WTC11 (cell line): ENCODE data around the gene ARRDC1. TPM values are rescaled to one million over a fixed set of nuclear protein-coding genes. Genes with fewer than 3 reads are reported as not detected.
"Not testable (repeated sequence)": the region's sequence is repeated elsewhere in the genome, so short reads cannot be mapped to it uniquely, and the experiment has no call there.

Experiments
- ATAC-seq: fragments of 200-7000 bp; cut with Tn5 transposase; 2 replicates; pipeline ENCODE4 v1.10.0; 2021; ENCODE audit warnings: mild to moderate bottlenecking, moderate library complexity
- CTCF ChIA-PET: fragments of 300-600 bp; sonication (Branson Sonifier 250); formaldehyde crosslinking; loops from one replicate; lab custom pipeline; 2021; ENCODE audit warnings: antibody characterized with exemption; lab: Charles Lee
- POLR2A ChIA-PET: fragments of 350-600 bp; sonication (Branson Sonifier 250); formaldehyde crosslinking; loops from one replicate; lab custom pipeline; 2021; ENCODE audit warnings: antibody characterized with exemption; lab: Charles Lee
- DNase-seq: peaks from one replicate; pipeline ENCODE4 v3.0.0; 2021; ENCODE audit warnings: low spot score
- H3K27ac Mint-ChIP-seq: 2 replicates; pipeline ENCODE4 v1.8.0; 2021; ENCODE audit warnings: mixed read lengths
- H3K27me3 Mint-ChIP-seq: 2 replicates; pipeline ENCODE4 v1.8.0; 2021; ENCODE audit warnings: low read depth, mild to moderate bottlenecking, moderate library complexity, mixed read lengths
- H3K36me3 Mint-ChIP-seq: 2 replicates; pipeline ENCODE4 v1.8.0; 2021; ENCODE audit warnings: mixed read lengths
- H3K4me1 Mint-ChIP-seq: 2 replicates; pipeline ENCODE4 v1.8.0; 2022; ENCODE audit warnings: mixed read lengths
- H3K4me3 Mint-ChIP-seq: 2 replicates; pipeline ENCODE4 v1.8.0; 2021; ENCODE audit warnings: mild to moderate bottlenecking, moderate library complexity, mixed read lengths
- H3K9me3 Mint-ChIP-seq: 2 replicates; pipeline ENCODE4 v1.8.0; 2021; ENCODE audit warnings: mixed read lengths
- ATF1 ChIP-seq: sonication (generic); formaldehyde crosslinking; IDR thresholded peaks from 2 replicates; pipeline ENCODE4 v1.8.1; 2023; ENCODE audit warnings: mild to moderate bottlenecking, moderate library complexity, missing genetic modification reagents
- CREB1 ChIP-seq: sonication (generic); formaldehyde crosslinking; IDR thresholded peaks from 2 replicates; pipeline ENCODE4 v1.8.0; 2023; ENCODE audit warnings: mild to moderate bottlenecking, missing genetic modification reagents
- E2F1 ChIP-seq: sonication (generic); formaldehyde crosslinking; IDR thresholded peaks from 2 replicates; pipeline ENCODE4 v1.8.0; 2022; ENCODE audit warnings: mild to moderate bottlenecking, missing genetic modification reagents
- E2F4 ChIP-seq: sonication (generic); formaldehyde crosslinking; IDR thresholded peaks from 2 replicates; pipeline ENCODE4 v1.8.1; 2022; ENCODE audit warnings: low read depth, mild to moderate bottlenecking, moderate library complexity, missing genetic modification reagents, borderline replicate concordance
- ERG ChIP-seq: fragments of 250-450 bp; sonication (Bioruptor Pico); IDR thresholded peaks from 2 replicates; pipeline ENCODE4 v1.8.0; 2021; ENCODE audit warnings: mild to moderate bottlenecking
- ESRRA ChIP-seq: sonication (generic); formaldehyde crosslinking; IDR thresholded peaks from 2 replicates; pipeline ENCODE4 v1.8.1; 2022; ENCODE audit warnings: mild to moderate bottlenecking, missing genetic modification reagents, borderline replicate concordance
- ETV6 ChIP-seq: sonication (generic); formaldehyde crosslinking; IDR thresholded peaks from 2 replicates; pipeline ENCODE4 v1.8.1; 2022; ENCODE audit warnings: mild to moderate bottlenecking, missing genetic modification reagents
- FOXP1 ChIP-seq: sonication (generic); formaldehyde crosslinking; IDR thresholded peaks from 2 replicates; pipeline ENCODE4 v1.8.0; 2022; ENCODE audit warnings: missing genetic modification reagents, mild to moderate bottlenecking, moderate library complexity, borderline replicate concordance
- FOXP4 ChIP-seq: sonication (generic); formaldehyde crosslinking; IDR thresholded peaks from 2 replicates; pipeline ENCODE4 v1.8.0; 2022; ENCODE audit warnings: mild to moderate bottlenecking, missing genetic modification reagents
- MAX ChIP-seq: sonication (generic); formaldehyde crosslinking; IDR thresholded peaks from 2 replicates; pipeline ENCODE4 v1.8.0; 2022; ENCODE audit warnings: mild to moderate bottlenecking, missing genetic modification reagents
- MLX ChIP-seq: sonication (generic); formaldehyde crosslinking; IDR thresholded peaks from 2 replicates; pipeline ENCODE4 v1.8.1; 2023; ENCODE audit warnings: mild to moderate bottlenecking, missing genetic modification reagents, moderate library complexity
- MXD4 ChIP-seq: fragments of 250-450 bp; sonication (Bioruptor Pico); IDR thresholded peaks from 2 replicates; pipeline ENCODE4 v1.8.0; 2021; ENCODE audit warnings: mild to moderate bottlenecking, moderate library complexity, borderline replicate concordance
- NR1H2 ChIP-seq: sonication (generic); formaldehyde crosslinking; IDR thresholded peaks from 2 replicates; pipeline ENCODE4 v1.9.0; 2021; ENCODE audit warnings: mild to moderate bottlenecking, moderate library complexity, missing genetic modification reagents
- OVOL2 ChIP-seq: fragments of 250-450 bp; sonication (Bioruptor Pico); IDR thresholded peaks from 2 replicates; pipeline ENCODE4 v1.9.0; 2021; ENCODE audit warnings: mild to moderate bottlenecking, borderline replicate concordance
- RELA ChIP-seq: sonication (generic); formaldehyde crosslinking; IDR thresholded peaks from 2 replicates; pipeline ENCODE4 v1.8.1; 2022; ENCODE audit warnings: missing genetic modification reagents, mild to moderate bottlenecking, borderline replicate concordance
- RORB ChIP-seq: fragments of 250-450 bp; sonication (Bioruptor Pico); IDR thresholded peaks from 2 replicates; pipeline ENCODE4 v1.9.0; 2021; ENCODE audit warnings: mild to moderate bottlenecking
- SMAD4 ChIP-seq: sonication (generic); formaldehyde crosslinking; IDR thresholded peaks from 2 replicates; pipeline ENCODE4 v1.8.0; 2022; ENCODE audit warnings: mild to moderate bottlenecking, missing genetic modification reagents
- SOX15 ChIP-seq: fragments of 250-450 bp; sonication (Bioruptor Pico); IDR thresholded peaks from 2 replicates; pipeline ENCODE4 v1.9.0; 2021; ENCODE audit warnings: mild to moderate bottlenecking
- SP1 ChIP-seq: sonication (generic); formaldehyde crosslinking; conservative IDR thresholded peaks from 2 replicates; pipeline ENCODE4 v1.8.1; 2022; ENCODE audit warnings: missing genetic modification reagents
- TEAD4 ChIP-seq: sonication (generic); formaldehyde crosslinking; IDR thresholded peaks from 2 replicates; pipeline ENCODE4 v1.8.0; 2022; ENCODE audit warnings: mild to moderate bottlenecking, missing genetic modification reagents
- ZBTB21 ChIP-seq: sonication (generic); formaldehyde crosslinking; IDR thresholded peaks from 2 replicates; pipeline ENCODE4 v1.8.1; 2023; ENCODE audit warnings: mild to moderate bottlenecking, missing genetic modification reagents, borderline replicate concordance
- ZMAT4 ChIP-seq: fragments of 250-450 bp; sonication (Bioruptor Pico); IDR thresholded peaks from 2 replicates; pipeline ENCODE4 v1.9.0; 2021; ENCODE audit warnings: mild to moderate bottlenecking
- ZNF396 ChIP-seq: fragments of 250-450 bp; sonication (Bioruptor Pico); IDR thresholded peaks from 2 replicates; pipeline ENCODE4 v1.8.0; 2021; ENCODE audit warnings: mild to moderate bottlenecking, moderate library complexity, borderline replicate concordance
- ZNF416 ChIP-seq: fragments of 250-450 bp; sonication (Bioruptor Pico); IDR thresholded peaks from 2 replicates; pipeline ENCODE4 v1.9.0; 2021; ENCODE audit warnings: mild to moderate bottlenecking, inconsistent platforms
- total RNA-seq: library from RNA; stranded (reverse); gene quantifications from 3 replicates; pipeline ENCODE4 v1.2.3, GENCODE V29; 2021

The ARRDC1 gene
- total RNA-seq, 1 experiment from 2014 or later: 41.3 TPM

- H3K9me3 Mint-ChIP-seq, H3K4me1 Mint-ChIP-seq, H3K36me3 Mint-ChIP-seq, H3K4me3 Mint-ChIP-seq, H3K27ac Mint-ChIP-seq, POLR2A ChIA-PET, ATAC-seq, DNase-seq, H3K27me3 Mint-ChIP-seq: not testable (repeated sequence)
- CTCF ChIA-PET: interaction anchor here (0.6 to 0.7 kb wide), 2 partner anchors 9 to 71 kb away, joined by 3 to 4 read pairs; partner anchors contain the start of gene ARRDC1
These were observed 8.9 kb upstream of the ARRDC1 start for GRCh38 chr9:137596577-137596976.

GRCh38 chr9:137598943-137599342, 6.5 kb upstream of the ARRDC1 start:
- DNase-seq: no peak
- ATAC-seq: no peak
- Mint-ChIP-seq H3K27me3 (peaks cover 26% of the 10 kb centered on the region), H3K36me3 (no peaks in the 10 kb centered on the region), H3K4me1 (peaks cover 8% of the 10 kb centered on the region), H3K9me3 (peaks cover 3% of the 10 kb centered on the region; the same call in 1 of the 2 replicates), H3K27ac (no peak overlapping the region), H3K4me3 (no peak overlapping the region)
- no peak for TF ChIP-seq RORB (CRISPR knock-in tag)
- TF ChIP-seq NR1H2 (CRISPR knock-in tag): no peak
- no peak for TF ChIP-seq MXD4 (CRISPR knock-in tag)
- TF ChIP-seq MLX (CRISPR knock-in tag): no peak
- no peak for TF ChIP-seq RELA (CRISPR knock-in tag)
- no peak for TF ChIP-seq ZNF416 (CRISPR knock-in tag)
- TF ChIP-seq CREB1: no peak
- no peak for TF ChIP-seq SP1 (CRISPR knock-in tag)
- no peak for TF ChIP-seq ETV6 (CRISPR knock-in tag)
- no peak for TF ChIP-seq MAX
- TF ChIP-seq ATF1 (CRISPR knock-in tag): no peak
- TF ChIP-seq ZMAT4: no peak
- no peak for TF ChIP-seq FOXP4 (CRISPR knock-in tag)
- TF ChIP-seq ZNF396 (CRISPR knock-in tag): no peak
- ChIA-PET CTCF (interaction anchor here (0.5 kb wide), 1 partner anchor 76 kb away, joined by 5 read pairs; no protein-coding TSS in a partner anchor), POLR2A (no interaction called here)

GRCh38 chr9:137602661-137603060, 2.8 kb upstream of the ARRDC1 start:
- peaks cover 16% of the 10 kb centered on the region for H3K4me1 Mint-ChIP-seq
- CTCF ChIA-PET: interaction anchor here (0.5 to 0.9 kb wide), 2 partner anchors 71 to 532 kb away, joined by 3 read pairs; partner anchors contain the start of gene SAPCD2

More at GRCh38 chr9:137602661-137603060, 2.8 kb upstream of the ARRDC1 start:
- no peak overlapping the region for H3K27ac Mint-ChIP-seq
- ATAC-seq: no peak
- H3K9me3 Mint-ChIP-seq: no peaks in the 10 kb centered on the region
- peaks cover 33% of the 10 kb centered on the region for H3K27me3 Mint-ChIP-seq
- TF ChIP-seq OVOL2 (CRISPR knock-in tag): no peak
- no peak for TF ChIP-seq ERG
- TF ChIP-seq TEAD4 (CRISPR knock-in tag): no peak
- TF ChIP-seq ZBTB21 (CRISPR knock-in tag): no peak
- no peak for TF ChIP-seq ESRRA (CRISPR knock-in tag)
- TF ChIP-seq SMAD4: no peak
- no peak for TF ChIP-seq E2F4 (CRISPR knock-in tag)
- TF ChIP-seq E2F1 (CRISPR knock-in tag): no peak
- TF ChIP-seq MLX (CRISPR knock-in tag): no peak
- no peak for TF ChIP-seq FOXP1 (CRISPR knock-in tag)
- no peak for TF ChIP-seq SOX15 (CRISPR knock-in tag)
- H3K36me3 Mint-ChIP-seq: no peaks in the 10 kb centered on the region
- H3K4me3 Mint-ChIP-seq: no peak overlapping the region
- no peak for DNase-seq
- POLR2A ChIA-PET: no interaction called here
